Hepatocyte (in vitro differentiated cells): ENCODE data around the gene ROR2. TPM values are rescaled to one million over a fixed set of nuclear protein-coding genes. Genes with fewer than 3 reads are reported as not detected.

Experiments
- DNase-seq: peaks from one replicate; pipeline ENCODE4 v3.0.0-alpha.2; 2016; ENCODE audit warnings: low spot score
- H2AFZ ChIP-seq: fragments of 200-600 bp; sonication (generic); 2 replicates; pipeline ENCODE4 v1.6.0; 2016; ENCODE audit warnings: antibody characterized with exemption, mild to moderate bottlenecking
- H3K27ac ChIP-seq: fragments of 200-600 bp; sonication (generic); 2 replicates; pipeline ENCODE4 v1.5.1; 2016; ENCODE audit warnings: mild to moderate bottlenecking
- H3K27me3 ChIP-seq: fragments of 200-600 bp; sonication (generic); 2 replicates; pipeline ENCODE4 v1.6.1; 2016
- H3K36me3 ChIP-seq: fragments of 200-600 bp; sonication (generic); replicated peaks from 2 replicates; pipeline ENCODE4 v1.5.1; 2016; ENCODE audit warnings: low read depth; ENCODE audit not compliant: insufficient read depth
- H3K4me1 ChIP-seq: fragments of 200-600 bp; sonication (generic); 2 replicates; pipeline ENCODE4 v1.5.1; 2016; ENCODE audit warnings: mild to moderate bottlenecking, moderate library complexity; ENCODE audit not compliant: insufficient read depth
- H3K4me2 ChIP-seq: fragments of 200-600 bp; sonication (generic); 2 replicates; pipeline ENCODE4 v1.6.0; 2016
- H3K4me3 ChIP-seq: fragments of 200-600 bp; sonication (generic); 2 replicates; pipeline ENCODE4 v1.5.1; 2016; ENCODE audit warnings: mild to moderate bottlenecking
- H3K79me2 ChIP-seq: fragments of 200-600 bp; sonication (generic); 2 replicates; pipeline ENCODE4 v1.6.0; 2017; ENCODE audit warnings: mild to moderate bottlenecking
- H3K9me2 ChIP-seq: fragments of 200-600 bp; sonication (generic); replicated peaks from 2 replicates; pipeline ENCODE4 v1.6.0; 2017; ENCODE audit warnings: mild to moderate bottlenecking; ENCODE audit not compliant: insufficient read depth
- H3K9me3 ChIP-seq: fragments of 200-600 bp; sonication (generic); 2 replicates; pipeline ENCODE4 v1.5.1; 2016; ENCODE audit warnings: low read depth, mild to moderate bottlenecking
- H4K20me1 ChIP-seq: fragments of 200-600 bp; sonication (generic); 2 replicates; pipeline ENCODE4 v1.6.0; 2016; ENCODE audit warnings: mild to moderate bottlenecking; ENCODE audit not compliant: insufficient read depth, poor library complexity, severe bottlenecking
- EZH2 ChIP-seq: fragments of 200-600 bp; sonication (generic); IDR thresholded peaks from 2 replicates; pipeline ENCODE4 v1.6.1; 2016; ENCODE audit warnings: antibody characterized with exemption, mild to moderate bottlenecking, borderline replicate concordance
- EZH2phosphoT487 ChIP-seq: fragments of 200-600 bp; sonication (generic); IDR thresholded peaks from one replicate; pipeline ENCODE4 v1.6.1; 2018; ENCODE audit warnings: antibody characterized with exemption, mild to moderate bottlenecking, low read depth, moderate library complexity; ENCODE audit not compliant: unreplicated experiment, severe bottlenecking
- WGBS: methylation state at CpG from one replicate; pipeline ENCODE4 v1.1.6; 2016; ENCODE audit warnings: low lambda C conversion rate; ENCODE audit errors: missing lambda C conversion rate; 5-methylcytosine and 5-hydroxymethylcytosine counted together
- polyA plus RNA-seq: library from polyadenylated mRNA; unstranded; fragments of >200 nt; fragmentation: Nextera tagmentation; extraction: Ambion mirVana; gene quantifications from 2 replicates; pipeline ENCODE4 v1.2.1, GENCODE V29; 2016
- total RNA-seq: library from RNA; depleted of rRNA; stranded (reverse); fragments of >200 nt; gene quantifications from 2 replicates; pipeline ENCODE4 v1.2.3, GENCODE V29; 2014
- TF ChIP-seq, protein P1 (sequence below): fragments of 200-600 bp; sonication (generic); IDR thresholded peaks from 2 replicates; pipeline ENCODE4 v1.5.1; 2016; ENCODE audit warnings: antibody characterized with exemption, mild to moderate bottlenecking; ENCODE audit not compliant: poor library complexity

The ROR2 gene
- total and polyA plus RNA-seq, 2 experiments from 2014 or later, result 25.6 to 29.5 TPM

DNA sequence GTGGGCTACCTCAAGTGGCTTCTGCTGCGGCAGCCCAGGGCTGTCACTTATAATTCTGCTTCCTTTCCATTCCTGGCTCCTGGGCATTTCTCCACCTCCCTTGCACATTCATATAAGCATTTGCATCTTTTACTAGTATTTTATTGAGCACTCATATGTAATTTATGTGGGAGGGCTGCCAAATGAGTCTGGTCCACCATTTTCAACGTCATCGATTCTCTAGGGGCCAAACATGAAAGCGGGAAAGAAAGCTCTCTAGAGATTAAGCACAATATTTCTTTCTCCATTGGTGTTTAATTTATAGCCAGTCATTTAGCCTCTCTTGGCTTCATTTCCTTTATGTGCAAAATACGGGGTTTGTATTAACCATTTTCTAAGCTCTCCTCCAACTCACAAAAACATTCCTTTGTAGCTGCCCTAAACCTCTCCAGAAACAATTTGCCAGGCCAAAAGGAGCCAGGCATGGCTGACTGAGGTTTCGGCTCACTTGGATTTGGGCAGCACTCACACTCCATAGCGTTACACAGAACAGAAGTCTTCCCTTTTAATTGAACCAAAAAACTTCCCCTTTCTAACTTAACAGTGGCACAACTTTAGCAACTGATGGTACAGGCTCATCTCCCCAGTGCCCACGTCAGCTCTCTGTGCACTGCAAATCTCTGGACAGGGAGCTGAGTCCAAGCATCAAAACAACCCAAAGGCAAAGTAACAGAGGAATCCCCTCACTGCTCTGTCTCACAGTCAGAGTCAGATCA lies 183.5 kb downstream of the ROR2 start:
- Histone ChIP-seq H3K9me3 (no peaks in the 10 kb centered on the region), H2AFZ (no peak overlapping the region), H3K4me2 (no peak overlapping the region), H4K20me1 (peaks cover 7% of the 10 kb centered on the region), H3K27ac (no peak overlapping the region), H3K9me2 (no peaks in the 10 kb centered on the region), H3K4me1 (peaks cover 13% of the 10 kb centered on the region), H3K79me2 (peaks cover 24% of the 10 kb centered on the region), H3K4me3 (no peak overlapping the region), H3K27me3 (no peaks in the 10 kb centered on the region), H3K36me3 (no peaks in the 10 kb centered on the region)
- 84% methylated on average over 8 of the region's 8 CpGs for WGBS
- TF ChIP-seq, protein P1, sequence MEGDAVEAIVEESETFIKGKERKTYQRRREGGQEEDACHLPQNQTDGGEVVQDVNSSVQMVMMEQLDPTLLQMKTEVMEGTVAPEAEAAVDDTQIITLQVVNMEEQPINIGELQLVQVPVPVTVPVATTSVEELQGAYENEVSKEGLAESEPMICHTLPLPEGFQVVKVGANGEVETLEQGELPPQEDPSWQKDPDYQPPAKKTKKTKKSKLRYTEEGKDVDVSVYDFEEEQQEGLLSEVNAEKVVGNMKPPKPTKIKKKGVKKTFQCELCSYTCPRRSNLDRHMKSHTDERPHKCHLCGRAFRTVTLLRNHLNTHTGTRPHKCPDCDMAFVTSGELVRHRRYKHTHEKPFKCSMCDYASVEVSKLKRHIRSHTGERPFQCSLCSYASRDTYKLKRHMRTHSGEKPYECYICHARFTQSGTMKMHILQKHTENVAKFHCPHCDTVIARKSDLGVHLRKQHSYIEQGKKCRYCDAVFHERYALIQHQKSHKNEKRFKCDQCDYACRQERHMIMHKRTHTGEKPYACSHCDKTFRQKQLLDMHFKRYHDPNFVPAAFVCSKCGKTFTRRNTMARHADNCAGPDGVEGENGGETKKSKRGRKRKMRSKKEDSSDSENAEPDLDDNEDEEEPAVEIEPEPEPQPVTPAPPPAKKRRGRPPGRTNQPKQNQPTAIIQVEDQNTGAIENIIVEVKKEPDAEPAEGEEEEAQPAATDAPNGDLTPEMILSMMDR, result no peak
- no peak for TF ChIP-seq EZH2phosphoT487
- no peak for TF ChIP-seq EZH2
- no peak for DNase-seq

DNA sequence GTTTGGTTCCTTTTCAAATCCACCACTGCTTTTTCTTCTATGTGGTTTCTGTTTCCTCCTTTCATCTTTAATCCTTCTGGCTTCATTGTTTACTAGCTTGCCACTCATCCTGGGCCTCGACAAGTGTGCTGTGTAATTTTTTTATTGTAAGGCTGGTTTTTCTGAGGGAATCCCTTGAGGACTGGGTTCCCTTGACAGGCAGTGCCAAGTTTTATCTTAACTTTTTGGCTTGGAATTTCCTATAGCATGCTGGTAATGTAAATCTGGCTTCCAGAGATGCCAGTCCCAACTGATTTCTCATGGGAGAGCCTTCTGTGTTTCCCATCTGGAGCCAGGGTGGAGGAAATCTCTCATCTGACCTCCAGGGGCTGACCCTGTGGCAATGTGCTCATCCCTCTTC lies 184.7 kb downstream of the ROR2 start:
- H3K9me3 ChIP-seq, result no peaks in the 10 kb centered on the region
- WGBS, result 59% methylated on average over 1 of the region's 1 CpG
- no peak overlapping the region for H3K4me2 ChIP-seq
- TF ChIP-seq EZH2phosphoT487 (no peak), EZH2 (no peak)
- TF ChIP-seq, protein P1, result no peak
- H3K27ac ChIP-seq, result no peak overlapping the region
- H3K27me3 ChIP-seq, result no peaks in the 10 kb centered on the region
- H3K79me2 ChIP-seq, result peaks cover 22% of the 10 kb centered on the region
- H3K9me2 ChIP-seq, result no peaks in the 10 kb centered on the region
- H3K4me1 ChIP-seq, result peaks cover 2% of the 10 kb centered on the region
- no peaks in the 10 kb centered on the region for H3K36me3 ChIP-seq
- no peak overlapping the region for H3K4me3 ChIP-seq
- no peak for DNase-seq
- H2AFZ ChIP-seq, result no peak overlapping the region
- H4K20me1 ChIP-seq, result peaks cover 2% of the 10 kb centered on the region

DNA sequence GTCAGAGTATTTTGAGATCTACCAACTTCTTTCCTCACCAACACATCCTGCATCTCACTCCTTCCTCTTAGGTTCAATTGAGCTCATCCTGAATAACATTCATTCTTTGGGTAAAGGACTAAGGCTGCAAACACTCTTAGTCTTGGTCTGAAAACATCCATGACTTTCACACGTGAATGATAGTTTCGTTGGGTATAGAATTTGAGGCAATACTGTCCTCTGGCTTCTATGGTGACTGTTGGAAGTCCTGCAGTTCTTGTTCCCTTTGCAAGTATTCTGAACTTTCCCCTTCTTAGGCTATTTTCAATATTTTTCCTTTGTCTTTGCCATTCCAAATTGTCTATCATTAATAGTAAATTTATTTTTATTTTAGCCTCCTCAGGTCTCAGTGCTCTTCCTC lies 185.4 kb downstream of the ROR2 start:
- WGBS, result 98% methylated on average over 2 of the region's 2 CpGs
- H2AFZ ChIP-seq, result no peak overlapping the region

More for the DNA sequence above, 185.4 kb downstream of the ROR2 start:
- no peak overlapping the region for H3K4me3 ChIP-seq
- H3K4me1 ChIP-seq, result peaks cover 4% of the 10 kb centered on the region
- H3K27ac ChIP-seq, result no peak overlapping the region
- H3K9me3 ChIP-seq, result no peaks in the 10 kb centered on the region
- no peaks in the 10 kb centered on the region for H3K9me2 ChIP-seq
- H4K20me1 ChIP-seq, result no peaks in the 10 kb centered on the region
- no peaks in the 10 kb centered on the region for H3K36me3 ChIP-seq
- H3K4me2 ChIP-seq, result no peak overlapping the region
- DNase-seq, result no peak
- H3K79me2 ChIP-seq, result peaks cover 22% of the 10 kb centered on the region
- no peaks in the 10 kb centered on the region for H3K27me3 ChIP-seq
- TF ChIP-seq EZH2 (no peak), EZH2phosphoT487 (no peak)
- TF ChIP-seq, protein P1, result no peak
